Gastrocnemius medialis (tissue), 4 donors: Measurements from ENCODE around the gene LARGE1.

Source experiments
- CTCF ChIP-seq, 5 experiments: fragments of 450-650 bp in 3 of 5; fragments of 200-600 bp in 2 of 5; sonication (generic) in 2 of 5; IDR thresholded peaks in 4 of 5; conservative IDR thresholded peaks in 1 of 5; 1 replicate in 4 of 5; 2 replicates in 1 of 5; pipeline ENCODE4 v1.5.1; 2016 to 2019; ENCODE audit warnings: antibody characterized with exemption in 5 of 5, mild to moderate bottlenecking in 3 of 5, moderate library complexity in 3 of 5
- POLR2A ChIP-seq, 2 donors: fragments of 450-650 bp; IDR thresholded peaks; one replicate each; pipeline ENCODE4 v1.6.1; 2017; ENCODE audit warnings: antibody characterized with exemption in 2 of 2, mild to moderate bottlenecking in 2 of 2, moderate library complexity in 2 of 2

- TF ChIP-seq CTCF (IDR thresholded peaks at IDR 0.05 in 4 of 5, conservative IDR thresholded peaks at IDR 0.05 in 1 of 5) = no peak
- TF ChIP-seq POLR2A (IDR thresholded peaks at IDR 0.05) = no peak
Observed at GRCh38 chr22:33913188-33913587, 7.1 kb downstream of the LARGE1 start.
